ENCODE data around the gene SMAD6. TPM values are rescaled to one million over a fixed set of nuclear protein-coding genes. Genes with fewer than 3 reads are reported as not detected.

Gene SMAD6
- total RNA-seq, 1 experiment from 2014 or later, result 6.6 TPM

DNA sequence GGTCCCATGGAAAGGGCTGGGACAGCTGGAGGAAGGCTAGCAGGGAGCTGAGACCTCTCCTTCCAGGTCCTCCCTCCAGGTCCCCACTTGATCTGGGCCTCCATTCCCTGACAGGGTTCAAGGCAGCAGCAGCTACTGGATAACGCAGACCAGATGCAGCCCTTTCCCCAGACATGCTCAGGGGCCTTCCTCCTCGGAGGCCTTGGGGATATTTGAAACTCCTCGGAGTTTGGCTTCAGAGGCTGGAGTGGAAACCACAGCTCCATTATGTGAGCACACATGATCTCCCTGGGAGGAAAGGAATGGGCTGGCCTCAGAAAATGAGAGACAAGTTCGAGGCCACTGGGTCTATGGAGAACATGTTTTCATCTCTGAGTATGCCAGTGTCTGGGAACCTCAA is 119.3 kb downstream of the SMAD6 start:
- Histone ChIP-seq H3K9me2 (ENCODE audit: insufficient read depth) (no peaks in the 10 kb centered on the region), H3K4me3 (replicated peaks in 1 of 2; ENCODE audit: low read depth in 1 of 2, low read length in 2 of 2) (no peak overlapping the region), H3K79me2 (ENCODE audit: insufficient read depth, low read length) (no peaks in the 10 kb centered on the region), H3K27me3 (ENCODE audit: insufficient read depth, low read length) (no peaks in the 10 kb centered on the region), H2AFZ (ENCODE audit: low read depth, low read length, poor library complexity, severe bottlenecking) (no peak overlapping the region), H3K9me3 (ENCODE audit: control insufficient read depth in 1 of 2, insufficient read depth in 1 of 2, low read depth in 1 of 2, low read length in 2 of 2) (no peaks in the 10 kb centered on the region), H4K20me1 (ENCODE audit: insufficient read depth) (no peaks in the 10 kb centered on the region), H3K4me2 (ENCODE audit: low read length) (no peak overlapping the region), H3K4me1 (ENCODE audit: control insufficient read depth in 1 of 2, insufficient read depth in 2 of 2, low read length in 2 of 2) (peaks cover 3 to 12% of the 10 kb centered on the region in 2 experiments; a peak in 2 of 4 replicates), H3K27ac (ENCODE audit: low read depth, low read length) (no peak overlapping the region), H3K9ac (ENCODE audit: low read length) (no peak overlapping the region), H3K36me3 (ENCODE audit: control insufficient read depth in 1 of 2, insufficient read depth in 2 of 2, low read length in 2 of 2) (no peaks in the 10 kb centered on the region)
- ATAC-seq (no peak), DNase-seq (ENCODE audit: low read depth, low spot score) (no peak)
- BruUV-seq (replicated peaks), result no TSS peak
- intact Hi-C loops (cut with micrococcal nuclease), result no loop called here
- CTCF ChIA-PET, result no interaction called here
- POLR2A ChIA-PET, result no interaction called here
- TF ChIP-seq SP1 (IDR thresholded peaks at IDR 0.05; ENCODE audit: low read depth), result no peak
- RAD21 ChIA-PET (ENCODE audit: low non-redundant PET in 1 of 2, low total read pairs in 2 of 2, uncharacterized antibody in 2 of 2, unreplicated experiment in 2 of 2), result no interaction called here

DNA sequence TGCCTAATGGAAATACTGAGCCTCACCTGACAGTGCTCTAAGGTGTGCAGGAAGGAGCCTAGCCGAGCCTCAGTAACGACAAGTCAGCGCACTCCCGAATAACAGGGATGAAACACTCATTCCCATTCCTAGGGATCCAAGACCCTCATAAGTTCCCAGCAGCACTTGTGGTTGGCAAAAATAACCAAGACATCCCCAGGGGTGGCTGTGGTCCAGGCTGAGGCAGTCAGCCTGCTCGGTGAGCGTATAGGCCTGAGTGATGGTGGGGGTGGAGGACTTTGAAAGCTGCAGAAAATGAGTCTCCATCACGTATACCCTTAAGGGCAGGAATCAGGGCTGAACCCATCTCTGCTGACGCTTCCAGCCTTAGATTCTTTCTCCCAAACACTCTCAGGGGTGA is 120.1 kb downstream of the SMAD6 start:
- BruUV-seq (replicated peaks), result no TSS peak
- DNase-seq (ENCODE audit: low read depth, low spot score) (no peak), ATAC-seq (no peak)
- H3K9me2 ChIP-seq (ENCODE audit: insufficient read depth), result no peaks in the 10 kb centered on the region
- no peak overlapping the region for H3K4me2 ChIP-seq (ENCODE audit: low read length)
- H4K20me1 ChIP-seq (ENCODE audit: insufficient read depth), result no peaks in the 10 kb centered on the region
- H3K4me3 ChIP-seq (replicated peaks in 1 of 2; ENCODE audit: low read depth in 1 of 2, low read length in 2 of 2), result no peak overlapping the region
- no peak overlapping the region for H3K27ac ChIP-seq (ENCODE audit: low read depth, low read length)
- H3K36me3 ChIP-seq (ENCODE audit: control insufficient read depth in 1 of 2, insufficient read depth in 2 of 2, low read length in 2 of 2), result no peaks in the 10 kb centered on the region
- H3K27me3 ChIP-seq (ENCODE audit: insufficient read depth, low read length), result no peaks in the 10 kb centered on the region
- no peak overlapping the region for H3K9ac ChIP-seq (ENCODE audit: low read length)
- no peaks in the 10 kb centered on the region for H3K79me2 ChIP-seq (ENCODE audit: insufficient read depth, low read length)
- peaks cover 3 to 12% of the 10 kb centered on the region in 2 experiments; a peak in 2 of 4 replicates for H3K4me1 ChIP-seq (ENCODE audit: control insufficient read depth in 1 of 2, insufficient read depth in 2 of 2, low read length in 2 of 2)
- RAD21 ChIA-PET (ENCODE audit: low non-redundant PET in 1 of 2, low total read pairs in 2 of 2, uncharacterized antibody in 2 of 2, unreplicated experiment in 2 of 2), result no interaction called here
- POLR2A ChIA-PET, result no interaction called here
- no peaks in the 10 kb centered on the region for H3K9me3 ChIP-seq (ENCODE audit: control insufficient read depth in 1 of 2, insufficient read depth in 1 of 2, low read depth in 1 of 2, low read length in 2 of 2)
- TF ChIP-seq JUND (IDR thresholded peaks at IDR 0.05), result no peak
- no peak for TF ChIP-seq YY1 (IDR thresholded peaks at IDR 0.05; ENCODE audit: extremely low read depth, insufficient replicate concordance, low read depth, low read length)
- no peak for TF ChIP-seq TCF7L2 (IDR thresholded peaks at IDR 0.05; ENCODE audit: borderline replicate concordance, extremely low read depth, insufficient read depth, insufficient read length)
- TF ChIP-seq ZFX (IDR thresholded peaks at IDR 0.05), result no peak
- TF ChIP-seq SRF (IDR thresholded peaks at IDR 0.05; ENCODE audit: low read depth), result no peak
- TF ChIP-seq CEBPB (IDR thresholded peaks at IDR 0.05; ENCODE audit: low read depth), result no peak
- no peak for TF ChIP-seq ATF3 (IDR thresholded peaks at IDR 0.05)
- intact Hi-C loops (cut with micrococcal nuclease), result no loop called here
- CTCF ChIA-PET, result no interaction called here
- H2AFZ ChIP-seq (ENCODE audit: low read depth, low read length, poor library complexity, severe bottlenecking), result no peak overlapping the region

Data from HCT116 (cell line).